Spleen (tissue), 7 donors: Measurements from ENCODE around the gene CCDC80.

Source experiments
- POLR2A ChIP-seq, 3 donors: fragments of 450-650 bp; IDR thresholded peaks; one replicate each; pipeline ENCODE4 v1.5.1; 2017; ENCODE audit warnings: antibody characterized with exemption in 3 of 3, mild to moderate bottlenecking in 1 of 3
- POLR2AphosphoS5 ChIP-seq, 3 donors: sonication (generic); formaldehyde crosslinking; IDR thresholded peaks; one replicate each; pipeline ENCODE4 v1.5.1; 2017; ENCODE audit warnings: antibody characterized with exemption in 3 of 3
- TF ChIP-seq, protein P1 (sequence below), 11 experiments: fragments of 200-600 bp in 7 of 11; fragments of 450-650 bp in 4 of 11; sonication (generic) in 4 of 11; IDR thresholded peaks in 8 of 11; conservative IDR thresholded peaks in 3 of 11; 1 replicate in 7 of 11; 2 replicates in 4 of 11; pipeline versions ENCODE4 v1.4.0 to v1.8.0; 2016 to 2021; ENCODE audit warnings: antibody characterized with exemption in 11 of 11, inconsistent platforms in 4 of 11, mild to moderate bottlenecking in 1 of 11
- donor health status: DM: no; HTN: no; CAD: no; lungs with moderate emphysema.
- donor health status: DM: no; HTN: no; CAD: no.
- donor health status: DM: no; HTN: no; CAD: no.

DNA sequence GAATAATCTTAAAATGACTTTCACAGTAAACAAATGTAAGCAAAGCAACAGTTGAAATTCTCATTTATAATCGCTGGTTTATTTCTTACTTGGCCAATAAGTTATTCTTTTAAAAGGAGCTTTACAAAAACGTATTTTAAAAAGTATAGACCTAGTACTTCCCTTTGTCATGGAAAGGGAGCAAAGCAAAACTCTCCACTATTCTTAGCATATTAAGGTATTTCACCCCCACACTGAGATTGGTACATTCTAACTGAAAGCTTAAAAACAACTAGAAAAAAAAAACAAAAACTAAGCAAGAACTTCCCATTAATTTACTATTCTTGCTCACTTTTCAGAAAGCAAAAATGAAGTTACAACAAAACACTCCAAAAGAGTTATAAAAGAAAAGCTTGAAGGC is 80.6 kb downstream of the CCDC80 start:
- TF ChIP-seq POLR2A (IDR thresholded peaks at IDR 0.05) (no peak), POLR2AphosphoS5 (IDR thresholded peaks at IDR 0.05) (no peak)
- TF ChIP-seq, protein P1, sequence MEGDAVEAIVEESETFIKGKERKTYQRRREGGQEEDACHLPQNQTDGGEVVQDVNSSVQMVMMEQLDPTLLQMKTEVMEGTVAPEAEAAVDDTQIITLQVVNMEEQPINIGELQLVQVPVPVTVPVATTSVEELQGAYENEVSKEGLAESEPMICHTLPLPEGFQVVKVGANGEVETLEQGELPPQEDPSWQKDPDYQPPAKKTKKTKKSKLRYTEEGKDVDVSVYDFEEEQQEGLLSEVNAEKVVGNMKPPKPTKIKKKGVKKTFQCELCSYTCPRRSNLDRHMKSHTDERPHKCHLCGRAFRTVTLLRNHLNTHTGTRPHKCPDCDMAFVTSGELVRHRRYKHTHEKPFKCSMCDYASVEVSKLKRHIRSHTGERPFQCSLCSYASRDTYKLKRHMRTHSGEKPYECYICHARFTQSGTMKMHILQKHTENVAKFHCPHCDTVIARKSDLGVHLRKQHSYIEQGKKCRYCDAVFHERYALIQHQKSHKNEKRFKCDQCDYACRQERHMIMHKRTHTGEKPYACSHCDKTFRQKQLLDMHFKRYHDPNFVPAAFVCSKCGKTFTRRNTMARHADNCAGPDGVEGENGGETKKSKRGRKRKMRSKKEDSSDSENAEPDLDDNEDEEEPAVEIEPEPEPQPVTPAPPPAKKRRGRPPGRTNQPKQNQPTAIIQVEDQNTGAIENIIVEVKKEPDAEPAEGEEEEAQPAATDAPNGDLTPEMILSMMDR (IDR thresholded peaks at IDR 0.05 in 8 of 11, conservative IDR thresholded peaks at IDR 0.05 in 3 of 11) = no peak
